ENCODE results near the gene GON4L. TPM values are rescaled to one million over a fixed set of nuclear protein-coding genes. Genes with fewer than 3 reads are reported as not detected.
"Not testable (repeated sequence)": the region's sequence is repeated elsewhere in the genome, so short reads cannot be mapped to it uniquely, and the experiment has no call there.

The GON4L gene
- total RNA-seq, 1 experiment from 2014 or later, result 53.4 TPM

DNA sequence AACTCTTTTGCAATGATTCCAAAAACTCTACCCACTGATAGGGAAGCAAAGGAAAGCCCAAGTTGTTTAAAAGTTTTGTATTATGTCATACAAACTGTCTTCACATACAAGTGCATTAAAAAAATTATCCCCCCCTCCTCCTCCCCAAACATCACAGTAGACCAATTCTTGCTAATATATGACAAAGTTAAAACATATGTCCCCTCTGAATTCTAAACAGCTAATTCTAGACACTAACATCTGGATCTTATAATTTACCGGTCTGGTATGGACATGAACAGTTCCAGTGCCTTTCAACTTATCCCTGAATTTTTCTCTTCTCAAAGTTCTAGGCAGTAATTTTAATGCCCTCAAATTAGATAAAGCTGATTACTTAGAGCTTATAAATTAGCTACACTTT, 40.7 kb upstream of the GON4L start:
- WGBS (ENCODE audit: extremely low coverage, insufficient read length, low lambda C conversion rate), result no CpG with 5 or more reads among the region's 1 CpG
- Histone ChIP-seq H2BK15ac (ENCODE audit: low read depth, low read length) (no peak overlapping the region), H3K56ac (ENCODE audit: insufficient read length, low read depth, low read length) (no peak overlapping the region), H3K18ac (ENCODE audit: insufficient read length, low read depth, low read length) (no peak overlapping the region), H3K14ac (ENCODE audit: insufficient read depth, low read length) (no peak overlapping the region), H4K91ac (ENCODE audit: insufficient read length, low read depth, low read length) (no peak overlapping the region), H3K27ac (ENCODE audit: insufficient read length, low read depth, low read length) (no peak overlapping the region), H2BK5ac (ENCODE audit: insufficient read length, low read length) (no peak overlapping the region), H4K8ac (replicated peaks; ENCODE audit: insufficient read length, low read depth, low read length) (no peak overlapping the region), H3K23ac (ENCODE audit: insufficient read length, low read depth, low read length) (no peak overlapping the region), H3K27me3 (ENCODE audit: insufficient read depth, low read length) (no peaks in the 10 kb centered on the region), H3K23me2 (ENCODE audit: insufficient read length, low read depth, low read length, poor library complexity, severe bottlenecking) (no peaks in the 10 kb centered on the region), H4K5ac (ENCODE audit: insufficient read length, low read depth, low read length) (no peak overlapping the region), H3K4ac (ENCODE audit: low read depth, low read length) (no peak overlapping the region), H2AK5ac (ENCODE audit: insufficient read length, low read length) (no peak overlapping the region), H2AFZ (ENCODE audit: low read length) (no peak overlapping the region), H3K4me1 (ENCODE audit: insufficient read depth, low read length) (no peaks in the 10 kb centered on the region), H2BK20ac (ENCODE audit: low read depth, low read length, poor library complexity, severe bottlenecking) (no peak overlapping the region), H3K9me3 (ENCODE audit: control insufficient read depth, low read depth, low read length) (no peaks in the 10 kb centered on the region), H3K79me2 (ENCODE audit: insufficient read depth, low read length) (no peaks in the 10 kb centered on the region), H3K79me1 (ENCODE audit: insufficient read depth, low read depth, low read length, poor library complexity, severe bottlenecking) (no peaks in the 10 kb centered on the region), H4K20me1 (ENCODE audit: control insufficient read depth, insufficient read depth, insufficient read length) (no peaks in the 10 kb centered on the region), H3K4me2 (ENCODE audit: insufficient read depth, insufficient read length, low read length) (no peak overlapping the region), H3K9ac (ENCODE audit: extremely low read depth, insufficient read length, low read length) (no peak overlapping the region), H2BK120ac (ENCODE audit: low read depth, low read length, poor library complexity, severe bottlenecking) (no peak overlapping the region), H2BK12ac (ENCODE audit: insufficient read length, low read depth, low read length) (no peak overlapping the region), H3T11ph (ENCODE audit: low read length) (no peak overlapping the region)
- Mint-ChIP-seq H3K9me3 (no peaks in the 10 kb centered on the region), H3K27ac (no peak overlapping the region), H3K4me1 (no peaks in the 10 kb centered on the region), H3K4me3 (no peak overlapping the region), H3K27me3 (ENCODE audit: low read depth) (no peaks in the 10 kb centered on the region), H3K36me3 (ENCODE audit: insufficient read depth in 1 of 3, low read depth in 3 of 3) (peaks cover 19 to 45% (median 44%) of the 10 kb centered on the region in 3 experiments; a peak in 6 of 7 replicates)
- TF ChIP-seq, protein P1, sequence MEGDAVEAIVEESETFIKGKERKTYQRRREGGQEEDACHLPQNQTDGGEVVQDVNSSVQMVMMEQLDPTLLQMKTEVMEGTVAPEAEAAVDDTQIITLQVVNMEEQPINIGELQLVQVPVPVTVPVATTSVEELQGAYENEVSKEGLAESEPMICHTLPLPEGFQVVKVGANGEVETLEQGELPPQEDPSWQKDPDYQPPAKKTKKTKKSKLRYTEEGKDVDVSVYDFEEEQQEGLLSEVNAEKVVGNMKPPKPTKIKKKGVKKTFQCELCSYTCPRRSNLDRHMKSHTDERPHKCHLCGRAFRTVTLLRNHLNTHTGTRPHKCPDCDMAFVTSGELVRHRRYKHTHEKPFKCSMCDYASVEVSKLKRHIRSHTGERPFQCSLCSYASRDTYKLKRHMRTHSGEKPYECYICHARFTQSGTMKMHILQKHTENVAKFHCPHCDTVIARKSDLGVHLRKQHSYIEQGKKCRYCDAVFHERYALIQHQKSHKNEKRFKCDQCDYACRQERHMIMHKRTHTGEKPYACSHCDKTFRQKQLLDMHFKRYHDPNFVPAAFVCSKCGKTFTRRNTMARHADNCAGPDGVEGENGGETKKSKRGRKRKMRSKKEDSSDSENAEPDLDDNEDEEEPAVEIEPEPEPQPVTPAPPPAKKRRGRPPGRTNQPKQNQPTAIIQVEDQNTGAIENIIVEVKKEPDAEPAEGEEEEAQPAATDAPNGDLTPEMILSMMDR (conservative IDR thresholded peaks at IDR 0.05), result no peak
- no peak for DNase-seq

GRCh38 chr1:155896476-155896875, 39.5 kb upstream of the GON4L start:
- not testable (repeated sequence) for H2BK12ac ChIP-seq (ENCODE audit: insufficient read length, low read depth, low read length); H3K9me3 ChIP-seq (ENCODE audit: control insufficient read depth, low read depth, low read length); H4K91ac ChIP-seq (ENCODE audit: insufficient read length, low read depth, low read length); H3K9ac ChIP-seq (ENCODE audit: extremely low read depth, insufficient read length, low read length); H3K4me1 Mint-ChIP-seq; H2BK120ac ChIP-seq (ENCODE audit: low read depth, low read length, poor library complexity, severe bottlenecking); H3K27me3 Mint-ChIP-seq (ENCODE audit: low read depth); H3K4ac ChIP-seq (ENCODE audit: low read depth, low read length); H3K18ac ChIP-seq (ENCODE audit: insufficient read length, low read depth, low read length); H3K4me1 ChIP-seq (ENCODE audit: insufficient read depth, low read length); H2AFZ ChIP-seq (ENCODE audit: low read length); H2AK5ac ChIP-seq (ENCODE audit: insufficient read length, low read length); H3K27me3 ChIP-seq (ENCODE audit: insufficient read depth, low read length); H2BK20ac ChIP-seq (ENCODE audit: low read depth, low read length, poor library complexity, severe bottlenecking); DNase-seq; H3K79me2 ChIP-seq (ENCODE audit: insufficient read depth, low read length); H4K5ac ChIP-seq (ENCODE audit: insufficient read length, low read depth, low read length); H3K79me1 ChIP-seq (ENCODE audit: insufficient read depth, low read depth, low read length, poor library complexity, severe bottlenecking); H3K4me3 Mint-ChIP-seq; H2BK5ac ChIP-seq (ENCODE audit: insufficient read length, low read length); H4K20me1 ChIP-seq (ENCODE audit: control insufficient read depth, insufficient read depth, insufficient read length); H3K56ac ChIP-seq (ENCODE audit: insufficient read length, low read depth, low read length); H3T11ph ChIP-seq (ENCODE audit: low read length); H3K23me2 ChIP-seq (ENCODE audit: insufficient read length, low read depth, low read length, poor library complexity, severe bottlenecking); H3K4me2 ChIP-seq (ENCODE audit: insufficient read depth, insufficient read length, low read length); H3K14ac ChIP-seq (ENCODE audit: insufficient read depth, low read length); H3K27ac ChIP-seq (ENCODE audit: insufficient read length, low read depth, low read length); H3K9me3 Mint-ChIP-seq; H3K23ac ChIP-seq (ENCODE audit: insufficient read length, low read depth, low read length); H4K8ac ChIP-seq (replicated peaks; ENCODE audit: insufficient read length, low read depth, low read length); H2BK15ac ChIP-seq (ENCODE audit: low read depth, low read length)
- no CpG with 5 or more reads among the region's 8 CpGs for WGBS (ENCODE audit: extremely low coverage, insufficient read length, low lambda C conversion rate)
- Mint-ChIP-seq H3K36me3 (ENCODE audit: insufficient read depth in 1 of 3, low read depth in 3 of 3) (peaks cover 17 to 39% (median 38%) of the 10 kb centered on the region in 3 experiments; a peak in 6 of 7 replicates), H3K27ac (peak overlapping the region in 1 of 3 experiments; percentile 59; a peak in 1 of 7 replicates)
